SK-N-SH (cell line): ENCODE data around the gene ENKUR. TPM values are rescaled to one million over a fixed set of nuclear protein-coding genes. Genes with fewer than 3 reads are reported as not detected.

Experiments used
- CTCF ChIA-PET: fragments of 300-600, 350-600 bp; formaldehyde crosslinking; extraction: SDS; loops from one replicate; lab custom pipeline; 2021; lab: Yijun Ruan, JAX
- POLR2A ChIA-PET: fragments of 350-600 bp; sonication (Branson Sonifier 250); formaldehyde crosslinking; extraction: SDS; loops from one replicate; lab custom pipeline; 2020; ENCODE audit warnings: antibody characterized with exemption, inconsistent platforms; lab: Yijun Ruan, JAX
- DNase-seq: peaks from one replicate; pipeline ENCODE4 v3.0.0; 2012
- H2AFZ ChIP-seq: fragments of 200-600 bp; sonication (generic); 2 replicates; pipeline ENCODE4 v1.8.1; 2016; ENCODE audit warnings: antibody characterized with exemption, mild to moderate bottlenecking, low read depth
- H3F3A ChIP-seq: fragments of 200-600 bp; sonication (generic); replicated peaks from 2 replicates; pipeline ENCODE3; 2016; ENCODE audit warnings: antibody characterized with exemption, mild to moderate bottlenecking; ENCODE audit not compliant: insufficient read depth
- H3K27ac ChIP-seq, 2 experiments: fragments of 200-500 bp in 1 of 2; fragments of 200-600 bp in 1 of 2; sonication (Bioruptor generic) in 1 of 2; sonication (generic), shearing (Covaris generic) in 1 of 2; 2 replicates each; pipeline versions ENCODE4 v1.5.1 to v1.6.1; 2014 to 2016; ENCODE audit warnings: low read depth in 2 of 2, inconsistent platforms in 1 of 2, low read length in 1 of 2, mild to moderate bottlenecking in 1 of 2, mixed read lengths in 1 of 2
- H3K27me3 ChIP-seq: fragments of 200-600 bp; sonication (generic), shearing (Covaris generic); 2 replicates; pipeline ENCODE4 v1.6.1; 2016; ENCODE audit warnings: mixed run types; ENCODE audit not compliant: insufficient read depth
- H3K36me3 ChIP-seq, 2 experiments: fragments of 200-500 bp in 1 of 2; fragments of 200-600 bp in 1 of 2; sonication (Bioruptor generic) in 1 of 2; sonication (generic) in 1 of 2; replicated peaks in 1 of 2; 2 replicates each; pipeline versions ENCODE3 to v1.5.1; 2014 to 2016; ENCODE audit warnings: low read length in 1 of 2, mild to moderate bottlenecking in 1 of 2; ENCODE audit not compliant: insufficient read depth in 2 of 2, control insufficient read depth in 1 of 2
- H3K4me1 ChIP-seq, 2 experiments: fragments of 200-500 bp in 1 of 2; fragments of 200-600 bp in 1 of 2; sonication (Bioruptor generic) in 1 of 2; sonication (generic), shearing (Covaris generic) in 1 of 2; 2 replicates each; pipeline versions ENCODE4 v1.5.1 to v1.6.1; 2014 to 2016; ENCODE audit warnings: low read depth in 1 of 2, low read length in 1 of 2, mixed run types in 1 of 2; ENCODE audit not compliant: insufficient read depth in 2 of 2, control insufficient read depth in 1 of 2
- H3K4me2 ChIP-seq: fragments of 200-600 bp; sonication (generic), shearing (Covaris generic); 2 replicates; pipeline ENCODE4 v1.6.1; 2017; ENCODE audit warnings: mixed run types
- H3K4me3 ChIP-seq, 2 experiments: fragments of 200-500 bp in 1 of 2; fragments of 200-600 bp in 1 of 2; sonication (Bioruptor generic) in 1 of 2; sonication (generic), shearing (Covaris generic) in 1 of 2; 2 replicates each; pipeline versions ENCODE4 v1.5.1 to v1.8.1; 2014 to 2016; ENCODE audit warnings: low read depth in 2 of 2, inconsistent platforms in 1 of 2, low read length in 1 of 2, mild to moderate bottlenecking in 1 of 2, mixed read lengths in 1 of 2, moderate library complexity in 1 of 2
- H3K79me2 ChIP-seq: fragments of 200-600 bp; sonication (generic); 2 replicates; pipeline ENCODE4 v1.8.1; 2017; ENCODE audit warnings: mild to moderate bottlenecking; ENCODE audit not compliant: insufficient read depth
- H3K9ac ChIP-seq: fragments of 200-600 bp; sonication (generic); 2 replicates; pipeline ENCODE4 v1.6.1; 2017; ENCODE audit warnings: mixed run types
- H3K9me2 ChIP-seq: fragments of 200-600 bp; sonication (generic); 2 replicates; pipeline ENCODE4 v1.6.1; 2017; ENCODE audit warnings: mixed run types
- H3K9me3 ChIP-seq: fragments of 200-600 bp; sonication (generic); 2 replicates; pipeline ENCODE4 v1.6.1; 2017; ENCODE audit warnings: mixed run types, mild to moderate bottlenecking, moderate library complexity
- H4K20me1 ChIP-seq: fragments of 200-600 bp; sonication (generic); 2 replicates; pipeline ENCODE4 v1.6.1; 2017; ENCODE audit warnings: mild to moderate bottlenecking, mixed run types; ENCODE audit not compliant: insufficient read depth
- CHD2 ChIP-seq: fragments of 150-350 bp; IDR thresholded peaks from 2 replicates; pipeline ENCODE4 v1.6.1; 2018; ENCODE audit warnings: low read length; ENCODE audit not compliant: partially characterized antibody
- ELF1 ChIP-seq: IDR thresholded peaks from 2 replicates; pipeline ENCODE4 v1.4.0; 2012
- EP300 ChIP-seq, 2 experiments: IDR thresholded peaks; 2 replicates each; pipeline versions ENCODE4 v1.4.0 to v1.6.1; 2012; ENCODE audit warnings: borderline replicate concordance in 1 of 2, low read depth in 1 of 2, low read length in 1 of 2
- EZH2phosphoT487 ChIP-seq: fragments of 200-600 bp; sonication (generic); IDR thresholded peaks from 2 replicates; pipeline ENCODE4 v1.6.1; 2017; ENCODE audit warnings: low read depth, mixed run types, mild to moderate bottlenecking, antibody characterized with exemption, moderate library complexity, borderline replicate concordance
- FOXJ3 ChIP-seq: sonication (generic); formaldehyde crosslinking; IDR thresholded peaks from 2 replicates; pipeline ENCODE4 v1.5.1; 2020; ENCODE audit warnings: mild to moderate bottlenecking, missing genetic modification reagents
- FOXM1 ChIP-seq: IDR thresholded peaks from 2 replicates; pipeline ENCODE4 v1.4.0; 2012; ENCODE audit warnings: low read depth, mild to moderate bottlenecking
- GABPA ChIP-seq: IDR thresholded peaks from 2 replicates; pipeline ENCODE4 v1.4.0; 2012; ENCODE audit warnings: low read depth, mild to moderate bottlenecking
- GATA2 ChIP-seq: sonication (generic); formaldehyde crosslinking; IDR thresholded peaks from 2 replicates; pipeline ENCODE4 v1.5.0; 2020; ENCODE audit warnings: mild to moderate bottlenecking, missing genetic modification reagents
- JUND ChIP-seq: IDR thresholded peaks from 2 replicates; pipeline ENCODE4 v1.4.0; 2012
- MXI1 ChIP-seq: IDR thresholded peaks from 2 replicates; pipeline ENCODE4 v1.6.1; 2012; ENCODE audit warnings: mild to moderate bottlenecking, low read depth, low read length, improper control_type of control experiment
- NFIC ChIP-seq: IDR thresholded peaks from 2 replicates; pipeline ENCODE4 v1.4.0; 2012; ENCODE audit warnings: borderline replicate concordance
- RAD21 ChIP-seq: IDR thresholded peaks from 2 replicates; pipeline ENCODE4 v1.6.1; 2012; ENCODE audit warnings: mild to moderate bottlenecking, low read length
- RFX5 ChIP-seq: IDR thresholded peaks from 2 replicates; pipeline ENCODE4 v1.6.1; 2012; ENCODE audit warnings: mild to moderate bottlenecking, improper control_type of control experiment, low read length
- SMC3 ChIP-seq: IDR thresholded peaks from 2 replicates; pipeline ENCODE4 v1.6.1; 2012; ENCODE audit warnings: low read depth, low read length, improper control_type of control experiment
- TAF1 ChIP-seq: IDR thresholded peaks from 2 replicates; pipeline ENCODE4 v1.6.1; 2012; ENCODE audit warnings: low read depth, mild to moderate bottlenecking, low read length, moderate library complexity, borderline replicate concordance
- TCF12 ChIP-seq: IDR thresholded peaks from 2 replicates; pipeline ENCODE4 v1.4.0; 2012
- TEAD4 ChIP-seq: IDR thresholded peaks from 2 replicates; pipeline ENCODE4 v1.4.0; 2012; ENCODE audit warnings: mild to moderate bottlenecking, borderline replicate concordance; ENCODE audit not compliant: insufficient read depth
- WGBS: methylation state at CpG from one replicate; pipeline ENCODE4 v1.1.6; 2017; ENCODE audit warnings: low lambda C conversion rate; 5-methylcytosine and 5-hydroxymethylcytosine counted together
- polyA plus RNA-seq, 3 experiments: library from polyadenylated mRNA; depleted of rRNA; stranded (reverse); fragments of >200 nt; gene quantifications; 2 replicates each; pipeline ENCODE4 v1.2.3, GENCODE V29; 2012
- TF ChIP-seq, protein P1 (sequence below): fragments of 150-350 bp; IDR thresholded peaks from 2 replicates; pipeline ENCODE4 v1.6.1; 2016; ENCODE audit warnings: mild to moderate bottlenecking, low read depth, low read length
- TF ChIP-seq, protein P2 (sequence below): IDR thresholded peaks from 2 replicates; pipeline ENCODE4 v1.4.0; 2012; ENCODE audit warnings: low read depth, borderline replicate concordance
- TF ChIP-seq, protein P3 (sequence below): fragments of 200-600 bp; sonication (generic); IDR thresholded peaks from 2 replicates; pipeline ENCODE4 v1.6.1; 2017; ENCODE audit warnings: antibody characterized with exemption, mild to moderate bottlenecking, moderate library complexity

Gene ENKUR
- polyA plus RNA-seq, 1 of the 3 experiments (the other 2 are of a cell fraction), result 0.13 TPM

DNA sequence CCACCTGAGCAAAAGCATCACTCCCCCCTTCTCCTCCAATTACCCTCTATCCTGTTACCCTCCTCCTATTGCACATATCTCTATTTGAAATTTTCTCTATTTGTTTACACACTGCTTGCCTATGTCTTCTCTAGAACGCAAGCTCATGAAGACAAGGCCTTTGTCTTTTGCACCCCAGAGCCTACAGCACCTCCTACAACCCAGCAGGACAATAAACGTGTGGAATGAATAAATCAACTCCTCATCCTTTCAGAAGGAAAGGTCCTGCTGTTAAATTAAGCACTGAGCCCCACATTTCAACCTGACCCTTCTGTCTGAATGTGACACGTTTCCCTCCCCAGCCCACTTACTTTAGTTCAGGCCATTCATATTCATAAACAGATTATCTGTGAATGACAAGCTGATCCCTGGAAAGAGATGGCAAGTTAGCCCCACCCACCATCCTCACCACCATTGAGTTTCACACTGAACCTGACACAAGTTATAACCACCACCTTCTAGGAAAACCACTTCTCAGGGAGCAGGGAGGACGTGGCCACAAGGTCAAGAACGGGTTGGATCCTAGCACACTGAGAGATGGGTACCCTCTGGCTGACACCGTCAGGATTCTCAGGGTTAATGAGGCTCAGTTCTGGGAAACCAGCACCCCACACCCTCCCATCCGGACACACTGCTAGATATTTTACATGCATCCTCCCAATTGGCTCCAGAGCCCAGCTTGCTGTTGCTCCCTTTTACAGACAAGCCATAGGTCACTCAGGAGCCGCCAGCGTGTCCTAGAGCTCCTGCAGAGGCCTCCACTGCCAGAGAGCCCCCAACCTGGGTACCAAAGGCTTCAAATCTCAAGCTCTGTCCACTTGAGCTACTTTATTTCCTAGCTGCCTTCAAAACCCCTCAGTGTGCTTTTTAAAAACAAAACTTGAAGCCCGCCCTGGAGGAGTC lies 64.5 kb downstream of the ENKUR start:
- Histone ChIP-seq H3K36me3 (no peaks in the 10 kb centered on the region), H3K9me3 (no peaks in the 10 kb centered on the region), H3K4me2 (peak overlapping the region; percentile 62), H3K9ac (peak overlapping the region; percentile 56), H3K79me2 (no peaks in the 10 kb centered on the region), H4K20me1 (no peaks in the 10 kb centered on the region), H3K27ac (peak overlapping the region; percentile 34 to 54; a peak in 3 of 4 replicates), H3K27me3 (no peaks in the 10 kb centered on the region)
- no peak for TF ChIP-seq GABPA
- TF ChIP-seq EP300 (IDR thresholded peaks at IDR 0.05; ENCODE audit: borderline replicate concordance in 1 of 2, low read depth in 1 of 2, low read length in 1 of 2), result no peak
- TF ChIP-seq ELF1, result no peak
- TF ChIP-seq EZH2phosphoT487, result no peak
- TF ChIP-seq, protein P1, sequence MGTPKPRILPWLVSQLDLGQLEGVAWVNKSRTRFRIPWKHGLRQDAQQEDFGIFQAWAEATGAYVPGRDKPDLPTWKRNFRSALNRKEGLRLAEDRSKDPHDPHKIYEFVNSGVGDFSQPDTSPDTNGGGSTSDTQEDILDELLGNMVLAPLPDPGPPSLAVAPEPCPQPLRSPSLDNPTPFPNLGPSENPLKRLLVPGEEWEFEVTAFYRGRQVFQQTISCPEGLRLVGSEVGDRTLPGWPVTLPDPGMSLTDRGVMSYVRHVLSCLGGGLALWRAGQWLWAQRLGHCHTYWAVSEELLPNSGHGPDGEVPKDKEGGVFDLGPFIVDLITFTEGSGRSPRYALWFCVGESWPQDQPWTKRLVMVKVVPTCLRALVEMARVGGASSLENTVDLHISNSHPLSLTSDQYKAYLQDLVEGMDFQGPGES, result no peak
- TF ChIP-seq CHD2, result no peak
- TF ChIP-seq NFIC, result no peak
- no peak for TF ChIP-seq FOXJ3
- no peak for TF ChIP-seq FOXM1
- TF ChIP-seq TAF1, result no peak
- no peak for TF ChIP-seq RFX5
- no peak for TF ChIP-seq GATA2 (CRISPR knock-in tag)
- TF ChIP-seq TEAD4, result no peak
- no peak for TF ChIP-seq MXI1
- TF ChIP-seq, protein P2, sequence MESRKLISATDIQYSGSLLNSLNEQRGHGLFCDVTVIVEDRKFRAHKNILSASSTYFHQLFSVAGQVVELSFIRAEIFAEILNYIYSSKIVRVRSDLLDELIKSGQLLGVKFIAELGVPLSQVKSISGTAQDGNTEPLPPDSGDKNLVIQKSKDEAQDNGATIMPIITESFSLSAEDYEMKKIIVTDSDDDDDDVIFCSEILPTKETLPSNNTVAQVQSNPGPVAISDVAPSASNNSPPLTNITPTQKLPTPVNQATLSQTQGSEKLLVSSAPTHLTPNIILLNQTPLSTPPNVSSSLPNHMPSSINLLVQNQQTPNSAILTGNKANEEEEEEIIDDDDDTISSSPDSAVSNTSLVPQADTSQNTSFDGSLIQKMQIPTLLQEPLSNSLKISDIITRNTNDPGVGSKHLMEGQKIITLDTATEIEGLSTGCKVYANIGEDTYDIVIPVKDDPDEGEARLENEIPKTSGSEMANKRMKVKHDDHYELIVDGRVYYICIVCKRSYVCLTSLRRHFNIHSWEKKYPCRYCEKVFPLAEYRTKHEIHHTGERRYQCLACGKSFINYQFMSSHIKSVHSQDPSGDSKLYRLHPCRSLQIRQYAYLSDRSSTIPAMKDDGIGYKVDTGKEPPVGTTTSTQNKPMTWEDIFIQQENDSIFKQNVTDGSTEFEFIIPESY, result no peak
- no peak for TF ChIP-seq JUND
- no peak for TF ChIP-seq TCF12
- no peak for TF ChIP-seq RAD21
- TF ChIP-seq, protein P3, sequence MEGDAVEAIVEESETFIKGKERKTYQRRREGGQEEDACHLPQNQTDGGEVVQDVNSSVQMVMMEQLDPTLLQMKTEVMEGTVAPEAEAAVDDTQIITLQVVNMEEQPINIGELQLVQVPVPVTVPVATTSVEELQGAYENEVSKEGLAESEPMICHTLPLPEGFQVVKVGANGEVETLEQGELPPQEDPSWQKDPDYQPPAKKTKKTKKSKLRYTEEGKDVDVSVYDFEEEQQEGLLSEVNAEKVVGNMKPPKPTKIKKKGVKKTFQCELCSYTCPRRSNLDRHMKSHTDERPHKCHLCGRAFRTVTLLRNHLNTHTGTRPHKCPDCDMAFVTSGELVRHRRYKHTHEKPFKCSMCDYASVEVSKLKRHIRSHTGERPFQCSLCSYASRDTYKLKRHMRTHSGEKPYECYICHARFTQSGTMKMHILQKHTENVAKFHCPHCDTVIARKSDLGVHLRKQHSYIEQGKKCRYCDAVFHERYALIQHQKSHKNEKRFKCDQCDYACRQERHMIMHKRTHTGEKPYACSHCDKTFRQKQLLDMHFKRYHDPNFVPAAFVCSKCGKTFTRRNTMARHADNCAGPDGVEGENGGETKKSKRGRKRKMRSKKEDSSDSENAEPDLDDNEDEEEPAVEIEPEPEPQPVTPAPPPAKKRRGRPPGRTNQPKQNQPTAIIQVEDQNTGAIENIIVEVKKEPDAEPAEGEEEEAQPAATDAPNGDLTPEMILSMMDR, result no peak
- TF ChIP-seq SMC3, result no peak
- TF ChIP-seq, all 33 proteins: peak for 0
- peak; percentile 33 for DNase-seq
- CTCF ChIA-PET, result interaction anchor here (1.0 to 2.6 kb wide), 3 partner anchors 8 to 64 kb away, joined by 3 to 6 read pairs (median 6); partner anchors contain the start of gene ENKUR
- Histone ChIP-seq H3K4me1 (peaks cover 8 to 16% of the 10 kb centered on the region in 2 experiments; a peak in 3 of 4 replicates), H3F3A (peaks cover 13% of the 10 kb centered on the region), H2AFZ (peak overlapping the region; percentile 90), H3K4me3 (peak overlapping the region; percentile 32 to 50; a peak in 3 of 4 replicates), H3K9me2 (no peaks in the 10 kb centered on the region)
- POLR2A ChIA-PET, result no interaction called here
- WGBS, result 67% methylated on average over 6 of the region's 10 CpGs
